Stimulated activated CD4-positive, alpha-beta T cell treated with anti-CD3 and anti-CD28 coated beads, Interleukin-2, amount 100 ng/mL, for 4 hours (primary cell): ENCODE measurements around the gene SLC38A4.
"Not testable (repeated sequence)": the region's sequence is repeated elsewhere in the genome, so short reads cannot be mapped to it uniquely, and the experiment has no call there.

Experiments
- DNase-seq: peaks from one replicate; pipeline ENCODE4 v3.0.0-alpha.2; 2020; ENCODE audit warnings: low read depth

The SLC38A4 gene

DNA sequence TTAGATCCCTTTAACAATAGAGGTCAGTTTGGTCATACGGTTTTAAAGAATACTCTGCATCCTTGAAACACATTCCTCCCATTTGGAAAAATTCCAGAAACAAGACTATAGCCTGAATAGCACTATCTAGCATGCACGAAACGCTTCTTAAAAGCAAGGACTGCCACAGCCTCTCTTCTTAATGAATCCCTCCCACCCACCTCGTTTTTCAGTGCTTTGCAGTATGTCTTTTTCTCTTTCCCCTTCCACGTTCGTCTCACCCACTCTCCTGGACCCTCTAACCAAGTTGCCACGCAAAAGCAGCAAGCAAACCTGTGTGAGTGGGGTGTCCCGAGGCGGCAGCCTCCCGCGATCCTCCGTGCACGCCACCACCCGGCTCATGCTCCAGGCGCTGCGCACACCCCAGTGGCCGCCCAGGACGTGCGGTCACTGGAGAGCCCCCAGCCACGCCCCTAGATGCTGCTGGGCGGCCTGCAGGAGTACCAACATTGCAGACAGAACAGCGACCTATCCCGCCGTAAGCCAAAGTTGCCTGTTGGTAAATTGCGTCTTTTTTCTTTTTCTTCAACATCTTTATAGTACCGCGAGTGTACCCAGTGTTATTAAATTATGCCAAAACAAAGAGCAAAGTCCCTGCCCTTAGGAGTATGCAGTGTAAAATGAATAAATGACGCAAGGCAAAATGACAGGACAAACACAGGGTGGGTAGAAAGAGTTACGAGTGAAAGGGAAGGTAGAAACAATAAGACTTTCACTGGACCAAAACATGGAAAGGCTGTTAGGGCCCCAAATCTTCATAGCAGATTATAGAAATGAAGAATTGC, at the start of gene SLC38A4:
Gene SLC38A4, minus strand, starts transcription at position 407 of the 824 bp plus-strand sequence. CDS start 32,926 bp downstream, outside the sequence.
- no peak for DNase-seq

- no peak for DNase-seq
Observed at GRCh38 chr12:46875095-46875494, 49.3 kb upstream of the SLC38A4 start.

GRCh38 chr12:46874642-46875041, 48.8 kb upstream of the SLC38A4 start:
- DNase-seq = no peak

GRCh38 chr12:46872135-46872534, 46.3 kb upstream of the SLC38A4 start:
- no peak for DNase-seq

- DNase-seq = no peak
Observed at GRCh38 chr12:46865311-46865710, 39.5 kb upstream of the SLC38A4 start.

GRCh38 chr12:46858368-46858767, 32.6 kb upstream of the SLC38A4 start:
- DNase-seq = no peak

DNA sequence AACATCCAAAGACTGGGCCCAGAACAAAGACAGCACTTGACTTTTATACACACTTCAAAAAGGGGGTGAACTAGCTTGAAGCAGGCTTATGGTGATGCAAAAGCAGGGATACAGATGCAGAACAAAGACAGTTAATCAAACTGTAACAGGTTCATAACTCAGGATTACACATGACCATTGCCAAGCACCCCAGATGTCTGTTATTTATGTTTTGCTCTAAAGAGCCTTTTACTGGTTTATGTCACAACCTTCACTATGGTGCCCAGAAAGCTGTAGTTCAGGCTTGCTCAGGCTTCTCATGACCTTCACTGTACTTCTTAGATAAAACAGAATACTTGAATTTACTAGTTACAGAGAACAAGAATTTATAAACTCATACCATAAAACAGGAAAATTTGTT, 31.7 kb upstream of the SLC38A4 start:
- DNase-seq = no peak

DNA sequence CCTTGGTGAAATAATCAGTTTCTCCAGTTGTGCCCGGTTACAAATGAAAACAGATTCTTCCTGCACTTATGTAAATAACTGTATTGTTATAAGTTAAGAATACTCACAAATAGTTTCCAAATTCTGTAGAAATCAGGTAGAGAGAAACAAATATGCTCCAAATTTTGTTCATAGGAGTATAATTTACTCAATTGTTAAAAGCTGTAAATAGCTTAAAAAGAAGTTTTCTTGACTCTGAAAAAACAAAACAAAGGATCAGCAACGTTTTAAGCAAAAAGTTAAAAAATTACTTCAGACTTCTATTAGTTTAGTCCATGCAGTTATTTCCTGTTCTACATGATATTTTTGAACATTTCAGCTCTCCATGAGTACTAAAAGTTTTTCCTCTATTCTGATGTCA, 30.0 kb upstream of the SLC38A4 start:
- DNase-seq = no peak

GRCh38 chr12:46854188-46854587, 28.4 kb upstream of the SLC38A4 start:
- not testable (repeated sequence) for DNase-seq

- not testable (repeated sequence) for DNase-seq
Observed at GRCh38 chr12:46848792-46849191, 23.0 kb upstream of the SLC38A4 start.

DNA sequence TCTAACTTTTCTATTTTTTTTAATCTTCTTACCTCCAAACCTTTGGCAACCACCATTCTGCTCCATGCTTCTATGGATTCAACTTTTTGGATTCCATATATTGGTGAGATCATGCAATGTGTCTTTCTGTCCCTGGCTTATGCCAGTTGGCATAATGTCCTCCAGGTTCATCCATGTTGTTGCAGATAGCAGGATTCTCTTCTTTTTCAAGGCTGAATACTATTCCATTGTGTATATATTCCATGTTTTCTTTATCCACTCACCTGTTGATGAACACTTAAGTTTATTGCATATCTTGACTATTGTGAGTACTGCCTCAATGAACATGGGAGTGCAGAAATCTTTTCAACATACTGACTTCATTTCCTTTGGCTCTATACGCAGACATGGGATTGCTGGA, 21.2 kb upstream of the SLC38A4 start:
- DNase-seq = no peak

DNA sequence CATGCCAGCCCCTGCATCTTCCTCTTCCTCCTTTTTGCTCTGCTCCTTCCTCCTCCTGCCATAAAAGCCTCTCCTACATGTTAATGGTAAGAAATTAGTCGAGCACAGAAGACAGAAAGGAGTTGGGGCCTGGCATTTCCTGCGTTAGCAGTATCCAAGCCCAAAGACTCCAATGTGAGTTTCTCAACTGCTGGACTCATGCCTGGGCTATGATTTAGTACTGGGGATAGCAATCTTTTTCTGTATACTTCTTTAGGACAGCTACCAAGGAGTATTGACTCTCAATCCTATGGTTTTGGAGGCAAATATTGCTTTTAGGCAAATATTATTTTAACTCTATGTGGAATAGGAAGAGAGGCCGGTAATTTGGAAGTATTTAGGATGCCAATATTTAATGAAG, 18.0 kb upstream of the SLC38A4 start:
- DNase-seq = no peak

DNA sequence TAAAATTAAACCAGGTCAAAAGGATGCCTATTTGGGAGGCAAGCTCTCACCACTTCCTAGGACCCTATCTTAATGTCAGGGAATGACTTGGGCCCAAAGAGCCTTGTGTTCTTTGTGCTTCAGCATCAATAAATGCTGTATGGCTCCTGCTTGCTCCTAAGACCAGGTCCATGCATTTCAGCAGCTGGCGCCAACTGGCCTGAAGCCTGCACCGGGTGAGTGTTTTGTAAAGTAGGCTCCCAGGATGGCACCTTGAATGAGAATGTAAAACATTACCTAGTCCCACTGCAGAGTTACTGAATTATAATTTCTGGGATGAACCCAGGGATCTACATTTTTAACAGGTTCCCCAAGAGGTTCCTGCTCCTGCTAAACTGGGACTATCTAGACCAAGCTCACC, 16.1 kb upstream of the SLC38A4 start:
- DNase-seq = no peak

DNA sequence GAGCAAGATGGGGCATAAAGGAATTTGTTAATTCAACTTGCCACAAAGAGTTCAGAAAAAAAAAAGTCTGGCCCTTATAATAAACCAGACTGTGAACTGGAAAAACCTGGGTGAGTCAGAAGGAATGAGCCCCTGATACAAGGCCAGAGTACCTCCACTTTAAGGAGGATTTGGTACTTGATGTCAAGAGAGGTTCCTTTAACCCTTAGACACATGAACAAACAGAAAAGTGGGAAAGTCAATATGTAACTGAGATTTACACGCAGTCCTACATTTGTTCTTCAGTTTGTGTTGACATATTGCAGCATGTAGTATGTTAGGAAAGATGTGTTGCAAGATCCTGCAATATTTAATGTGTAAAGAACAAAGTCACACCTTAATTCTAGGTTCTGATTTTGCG, 14.2 kb upstream of the SLC38A4 start:
- DNase-seq = no peak

DNA sequence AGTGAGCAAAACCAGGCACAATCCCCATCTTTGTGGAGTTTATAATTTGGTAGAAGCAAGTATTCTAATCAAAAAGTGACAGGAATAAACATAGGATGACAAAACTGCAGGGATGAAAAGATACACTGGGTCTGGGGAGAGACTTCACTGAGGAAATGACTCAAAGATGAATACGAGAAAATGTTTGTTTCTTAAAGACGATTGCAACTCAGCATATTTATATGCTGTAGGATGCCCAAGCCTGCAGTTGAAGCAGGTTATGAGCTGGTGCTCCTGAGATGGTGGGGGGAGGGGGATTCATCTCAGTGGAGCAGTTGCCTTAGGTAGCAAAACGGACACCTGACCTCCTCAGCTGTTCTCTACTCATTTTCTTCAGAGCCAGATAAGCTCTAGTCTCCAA, 13.4 kb upstream of the SLC38A4 start:
- no peak for DNase-seq

GRCh38 chr12:46835785-46836184, 10.0 kb upstream of the SLC38A4 start:
- DNase-seq = no peak

DNA sequence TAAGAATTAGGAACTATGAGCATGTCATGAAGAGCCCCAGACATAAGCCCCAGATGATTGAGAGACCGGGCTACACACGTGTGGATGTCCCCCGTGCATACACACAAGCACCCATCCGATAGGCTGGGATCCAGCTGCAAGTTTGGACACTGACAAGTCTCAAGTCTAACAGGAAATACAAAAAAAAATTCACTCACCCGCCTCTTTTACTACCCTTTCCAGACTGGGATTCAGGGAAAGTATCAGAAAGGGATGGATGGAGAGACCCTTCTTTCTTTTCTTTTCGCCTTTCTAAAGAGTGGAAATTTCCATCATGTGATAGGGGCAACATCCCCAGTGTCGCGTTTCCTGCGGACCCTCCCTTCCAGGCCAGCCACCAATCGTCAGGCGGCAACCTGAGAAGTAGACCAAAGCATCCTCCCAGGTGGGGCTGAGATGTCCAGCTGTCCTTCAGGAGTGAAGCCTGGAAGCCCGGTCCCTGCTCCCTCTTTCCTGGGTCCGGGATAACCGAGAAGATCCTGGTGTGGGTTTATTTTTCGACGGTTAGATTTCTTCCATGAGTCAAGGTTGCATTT, 6.4 kb upstream of the SLC38A4 start:
- no peak for DNase-seq

DNA sequence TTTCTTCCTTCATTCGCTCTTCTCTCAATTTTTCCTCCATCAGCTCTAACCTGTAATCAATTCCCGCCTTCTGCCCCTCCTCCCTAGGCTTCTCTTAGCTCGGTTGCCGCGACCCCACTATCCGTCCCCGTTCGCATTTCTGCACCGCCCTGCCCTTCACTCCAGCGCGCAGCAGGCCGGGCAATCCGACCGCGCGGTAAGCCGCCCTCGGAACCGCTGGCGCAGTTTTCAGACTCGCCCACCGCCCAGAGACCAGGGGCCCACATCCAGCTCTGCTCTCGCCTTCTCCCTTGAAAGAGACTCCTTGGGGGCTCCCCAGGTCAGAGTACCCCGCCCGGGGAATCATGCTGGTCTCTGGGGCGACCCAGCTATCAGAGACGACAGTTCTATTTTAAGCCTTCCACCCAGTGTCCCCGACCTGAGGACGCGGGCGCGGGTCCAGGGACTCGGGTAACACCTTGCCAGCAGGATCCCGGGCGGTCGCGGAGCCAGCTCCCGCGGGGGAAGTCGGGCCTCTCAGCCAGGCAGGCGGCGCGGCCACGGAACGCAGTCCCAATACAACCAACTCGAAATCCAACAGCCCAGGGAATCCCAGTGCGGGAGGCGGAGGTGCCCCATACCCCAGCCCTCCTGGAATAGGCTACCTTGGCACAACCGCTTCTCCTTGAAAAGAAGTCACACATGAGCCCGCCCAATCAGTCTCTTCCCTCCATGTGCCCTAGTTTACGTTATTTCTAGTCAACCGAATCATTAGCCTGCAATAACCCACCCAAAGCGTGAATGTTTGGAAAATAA, 5.7 kb upstream of the SLC38A4 start:
- no peak for DNase-seq

GRCh38 chr12:46830731-46831334, 5.0 kb upstream of the SLC38A4 start:
- DNase-seq = no peak

DNA sequence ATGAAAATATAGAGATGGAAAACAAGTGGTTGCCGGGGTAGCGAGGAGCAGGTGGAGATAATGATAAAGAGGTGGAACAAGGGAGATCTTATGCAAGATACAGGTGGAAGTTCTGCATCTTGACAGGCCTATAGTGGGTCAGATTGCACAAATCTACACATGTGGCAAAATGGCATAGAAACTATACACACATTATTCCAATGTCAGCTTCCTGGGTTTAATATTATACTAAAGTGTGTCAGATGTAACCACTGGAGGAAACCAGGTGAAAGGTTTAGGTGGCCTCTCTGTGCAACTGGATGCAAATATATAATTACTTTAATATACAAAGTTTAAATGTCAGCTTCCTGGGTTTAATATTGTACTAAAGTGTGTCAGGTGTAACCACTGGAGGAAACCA, 1.1 kb downstream of the SLC38A4 start:
- no peak for DNase-seq

DNA sequence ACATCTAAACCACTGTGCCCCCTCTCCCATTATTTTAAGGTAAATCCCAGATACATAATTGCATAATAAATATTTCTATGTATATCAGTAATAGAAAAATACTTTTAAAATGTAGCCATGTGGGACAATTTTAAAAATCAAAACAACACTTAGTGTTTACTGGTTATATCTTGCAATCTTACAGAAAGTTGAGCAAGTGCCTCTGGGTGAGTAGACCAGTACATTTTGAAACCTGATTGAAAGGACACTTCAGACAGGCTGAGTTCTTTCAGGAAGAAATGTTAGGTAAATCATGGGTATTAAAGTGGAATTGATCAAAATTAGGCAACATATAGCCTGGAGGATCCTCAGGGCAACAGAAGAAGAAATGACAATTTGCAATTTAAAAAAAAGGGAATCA, 7.2 kb downstream of the SLC38A4 start:
- no peak for DNase-seq

- DNase-seq = no peak
Observed at GRCh38 chr12:46815809-46816208, 10.0 kb downstream of the SLC38A4 start.

DNA sequence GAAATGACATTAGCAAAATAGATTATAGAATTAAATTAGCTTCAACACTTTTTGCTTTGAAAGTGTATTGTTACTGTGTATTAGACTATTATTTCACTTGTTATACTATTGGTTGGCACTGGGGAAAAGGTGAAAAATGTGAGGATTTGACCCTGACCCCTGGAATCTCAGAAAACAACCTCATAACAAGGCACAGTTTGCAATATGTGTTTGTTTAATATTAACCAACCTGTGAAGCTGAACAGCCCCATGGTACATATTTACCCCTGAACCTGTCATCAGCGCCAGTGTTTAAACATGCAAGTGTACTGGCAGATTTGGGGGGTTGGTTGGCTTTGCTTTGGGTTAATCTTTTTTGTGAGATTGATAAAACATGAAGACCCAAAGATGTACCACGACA, 11.7 kb downstream of the SLC38A4 start:
- no peak for DNase-seq
